PFSK-1 (cell line): ENCODE results near the gene NFAT5.

Experiments used
- FOXP2 ChIP-seq: optimal IDR thresholded peaks from 2 replicates; pipeline ENCODE3; 2011; ENCODE audit warnings: borderline replicate concordance, control low read depth, inconsistent platforms; ENCODE audit not compliant: insufficient read depth; ENCODE audit errors: extremely low read length, extremely low read depth
- POLR2AphosphoS5 ChIP-seq: IDR thresholded peaks from 2 replicates; pipeline ENCODE4 v1.6.1; 2012; ENCODE audit warnings: low read depth, mild to moderate bottlenecking, control low read depth, low read length, moderate library complexity
- REST ChIP-seq, 2 experiments: IDR thresholded peaks; 2 replicates each; pipeline versions ENCODE4 v1.6.1 to v1.8.0; 2011 to 2012; ENCODE audit warnings: low read depth in 2 of 2, low read length in 2 of 2, control low read depth in 1 of 2, inconsistent platforms in 1 of 2, mild to moderate bottlenecking in 1 of 2, moderate library complexity in 1 of 2; ENCODE audit not compliant: insufficient read depth in 1 of 2
- SIN3A ChIP-seq: IDR thresholded peaks from 2 replicates; pipeline ENCODE4 v1.6.1; 2012; ENCODE audit warnings: mild to moderate bottlenecking, low read length, moderate library complexity, borderline replicate concordance; ENCODE audit not compliant: insufficient read depth
- TAF1 ChIP-seq: IDR thresholded peaks from 2 replicates; pipeline ENCODE4 v1.6.1; 2012; ENCODE audit warnings: low read length, control low read depth, borderline replicate concordance; ENCODE audit not compliant: insufficient read depth

GRCh38 chr16:69595127-69596036 lies 29.6 kb downstream of the NFAT5 start:
- TF ChIP-seq TAF1 (no peak), REST (IDR thresholded peaks at IDR 0.05; ENCODE audit: insufficient read depth in 1 of 2, low read depth in 2 of 2, low read length in 2 of 2) (no peak), POLR2AphosphoS5 (no peak), SIN3A (no peak), FOXP2 (no peak)
